GM06990 (cell line): Measurements from ENCODE around the gene NMNAT2.

Source experiments
- DNase-seq: peaks from one replicate; pipeline ENCODE4 v3.0.0-alpha.2; 2011; ENCODE audit not compliant: insufficient read length; ENCODE audit errors: extremely low read depth
- H3K27me3 ChIP-seq: replicated peaks from 2 replicates; pipeline ENCODE4 v1.6.0; 2011; ENCODE audit warnings: low read length; ENCODE audit not compliant: control insufficient read depth, insufficient read depth
- H3K36me3 ChIP-seq: 2 replicates; pipeline ENCODE4 v1.5.1; 2011; ENCODE audit warnings: low read length; ENCODE audit not compliant: control insufficient read depth, insufficient read depth
- H3K4me3 ChIP-seq: replicated peaks from 2 replicates; pipeline ENCODE4 v1.5.1; 2011; ENCODE audit warnings: low read depth, mild to moderate bottlenecking, control low read depth, low read length
- CTCF ChIP-seq: IDR thresholded peaks from 2 replicates; pipeline ENCODE4 v1.5.1; 2011; ENCODE audit warnings: low read length, control low read depth, mild to moderate bottlenecking, inconsistent platforms; ENCODE audit not compliant: insufficient read depth, poor library complexity, severe bottlenecking

The NMNAT2 gene

GRCh38 chr1:183296782-183297181, 121.4 kb downstream of the NMNAT2 start:
- no peak for TF ChIP-seq CTCF
- DNase-seq = no peak

GRCh38 chr1:183295521-183295920, 122.7 kb downstream of the NMNAT2 start:
- no peak overlapping the region for H3K4me3 ChIP-seq
- no peaks in the 10 kb centered on the region for H3K27me3 ChIP-seq
- TF ChIP-seq CTCF = no peak
- H3K36me3 ChIP-seq = no peaks in the 10 kb centered on the region
- DNase-seq = no peak

More at GRCh38 chr1:183296782-183297181, 121.4 kb downstream of the NMNAT2 start:
- Histone ChIP-seq H3K27me3 (no peaks in the 10 kb centered on the region), H3K36me3 (no peaks in the 10 kb centered on the region), H3K4me3 (no peak overlapping the region)

GRCh38 chr1:183293876-183294275, 124.3 kb downstream of the NMNAT2 start:
- Histone ChIP-seq H3K36me3 (no peaks in the 10 kb centered on the region), H3K27me3 (no peaks in the 10 kb centered on the region; the same call in 1 of the 2 replicates), H3K4me3 (no peak overlapping the region)
- TF ChIP-seq CTCF = no peak
- no peak for DNase-seq

GRCh38 chr1:183293241-183293640, 124.9 kb downstream of the NMNAT2 start:
- no peak for TF ChIP-seq CTCF
- no peak for DNase-seq
- Histone ChIP-seq H3K36me3 (no peaks in the 10 kb centered on the region), H3K4me3 (no peak overlapping the region), H3K27me3 (no peaks in the 10 kb centered on the region; the same call in 1 of the 2 replicates)

- TF ChIP-seq CTCF = no peak
- Histone ChIP-seq H3K36me3 (no peaks in the 10 kb centered on the region), H3K27me3 (no peaks in the 10 kb centered on the region; the same call in 1 of the 2 replicates), H3K4me3 (no peak overlapping the region)
- no peak for DNase-seq
Measured at GRCh38 chr1:183291802-183292514, 126.2 kb downstream of the NMNAT2 start.
